Activated T-helper 17 cell treated with anti-CD3 and anti-CD28 coated beads, Interleukin-2, amount 50 U/mL, for 72 hours (primary cell): Measurements from ENCODE around the gene TTYH1. TPM values are rescaled to one million over a fixed set of nuclear protein-coding genes. Genes with fewer than 3 reads are reported as not detected.

ENCODE experiments used
- ATAC-seq: fragments of 150-1000 bp; cut with Tn5 transposase; replicated peaks from 2 replicates; pipeline ENCODE4 v1.10.0; 2021; ENCODE audit warnings: mild to moderate bottlenecking, moderate library complexity
- H3K27ac Mint-ChIP-seq: one replicate; pipeline ENCODE4 v1.8.0; 2022; ENCODE audit warnings: mixed read lengths
- H3K27me3 Mint-ChIP-seq: one replicate; pipeline ENCODE4 v1.8.0; 2022; ENCODE audit warnings: mixed read lengths
- H3K36me3 Mint-ChIP-seq: one replicate; pipeline ENCODE4 v1.8.0; 2022; ENCODE audit warnings: low read depth, mild to moderate bottlenecking, mixed read lengths
- H3K4me1 Mint-ChIP-seq: one replicate; pipeline ENCODE4 v1.8.0; 2022; ENCODE audit warnings: mixed read lengths
- H3K4me3 Mint-ChIP-seq: one replicate; pipeline ENCODE4 v1.8.0; 2022; ENCODE audit warnings: mild to moderate bottlenecking, mixed read lengths
- H3K9me3 Mint-ChIP-seq: one replicate; pipeline ENCODE4 v1.8.0; 2022; ENCODE audit warnings: mixed read lengths
- total RNA-seq, 2 donors: library from RNA; stranded (reverse); gene quantifications; one replicate each; pipeline ENCODE4 v1.2.3, GENCODE V29; 2022

The TTYH1 gene
- total RNA-seq, 2 donors from 2014 or later: 0.40 TPM; not detected in 1

GRCh38 chr19:54411033-54411432, 4.2 kb upstream of the TTYH1 start:
- H3K27ac Mint-ChIP-seq: no peak overlapping the region
- no peaks in the 10 kb centered on the region for H3K36me3 Mint-ChIP-seq
- peaks cover 5% of the 10 kb centered on the region for H3K9me3 Mint-ChIP-seq
- peaks cover 14% of the 10 kb centered on the region for H3K27me3 Mint-ChIP-seq
- no peak for ATAC-seq
- peaks cover 5% of the 10 kb centered on the region for H3K4me1 Mint-ChIP-seq
- no peak overlapping the region for H3K4me3 Mint-ChIP-seq

- H3K4me1 Mint-ChIP-seq: peaks cover 14% of the 10 kb centered on the region
- no peak overlapping the region for H3K27ac Mint-ChIP-seq
- ATAC-seq: no peak
- H3K4me3 Mint-ChIP-seq: no peak overlapping the region
- H3K36me3 Mint-ChIP-seq: no peaks in the 10 kb centered on the region
- peaks cover 5% of the 10 kb centered on the region for H3K9me3 Mint-ChIP-seq
- peaks cover 23% of the 10 kb centered on the region for H3K27me3 Mint-ChIP-seq
Observed at GRCh38 chr19:54412877-54413276, 2.4 kb upstream of the TTYH1 start.

- Mint-ChIP-seq H3K9me3 (peaks cover 5% of the 10 kb centered on the region), H3K4me1 (peaks cover 20% of the 10 kb centered on the region), H3K27me3 (peaks cover 28% of the 10 kb centered on the region), H3K36me3 (no peaks in the 10 kb centered on the region), H3K27ac (no peak overlapping the region), H3K4me3 (no peak overlapping the region)
- no peak for ATAC-seq
Observed at GRCh38 chr19:54414156-54414555, 1.1 kb upstream of the TTYH1 start.

GRCh38 chr19:54415901-54416673, 823 bp downstream of the TTYH1 start:
- Mint-ChIP-seq H3K4me3 (no peak overlapping the region), H3K4me1 (peaks cover 20% of the 10 kb centered on the region), H3K9me3 (peaks cover 5% of the 10 kb centered on the region), H3K36me3 (no peaks in the 10 kb centered on the region), H3K27ac (no peak overlapping the region), H3K27me3 (peaks cover 28% of the 10 kb centered on the region)
- no peak for ATAC-seq

- Mint-ChIP-seq H3K4me1 (peaks cover 20% of the 10 kb centered on the region), H3K27me3 (peaks cover 28% of the 10 kb centered on the region), H3K4me3 (no peak overlapping the region), H3K36me3 (no peaks in the 10 kb centered on the region), H3K9me3 (peaks cover 5% of the 10 kb centered on the region), H3K27ac (no peak overlapping the region)
- no peak for ATAC-seq
Observed at GRCh38 chr19:54416695-54417491, 1.6 kb downstream of the TTYH1 start.

GRCh38 chr19:54418030-54418929, 3.0 kb downstream of the TTYH1 start:
- H3K4me3 Mint-ChIP-seq: peak overlapping the region; percentile 41
- ATAC-seq: peak; percentile 72
- H3K4me1 Mint-ChIP-seq: peaks cover 20% of the 10 kb centered on the region
- no peak overlapping the region for H3K27ac Mint-ChIP-seq
- peaks cover 28% of the 10 kb centered on the region for H3K27me3 Mint-ChIP-seq
- H3K9me3 Mint-ChIP-seq: peaks cover 5% of the 10 kb centered on the region
- no peaks in the 10 kb centered on the region for H3K36me3 Mint-ChIP-seq

- Mint-ChIP-seq H3K27ac (no peak overlapping the region), H3K4me1 (peaks cover 18% of the 10 kb centered on the region), H3K9me3 (peaks cover 2% of the 10 kb centered on the region), H3K4me3 (no peak overlapping the region), H3K27me3 (peaks cover 28% of the 10 kb centered on the region), H3K36me3 (no peaks in the 10 kb centered on the region)
- ATAC-seq: no peak
Observed at GRCh38 chr19:54418930-54419800, 3.9 kb downstream of the TTYH1 start.

GRCh38 chr19:54420068-54420382, 4.8 kb downstream of the TTYH1 start:
- no peak overlapping the region for H3K27ac Mint-ChIP-seq
- H3K4me1 Mint-ChIP-seq: peaks cover 15% of the 10 kb centered on the region
- no peak overlapping the region for H3K4me3 Mint-ChIP-seq
- ATAC-seq: no peak
- no peaks in the 10 kb centered on the region for H3K9me3 Mint-ChIP-seq
- H3K27me3 Mint-ChIP-seq: peaks cover 20% of the 10 kb centered on the region
- no peaks in the 10 kb centered on the region for H3K36me3 Mint-ChIP-seq

- peaks cover 20% of the 10 kb centered on the region for H3K27me3 Mint-ChIP-seq
- ATAC-seq: no peak
- peaks cover 15% of the 10 kb centered on the region for H3K4me1 Mint-ChIP-seq
- no peak overlapping the region for H3K27ac Mint-ChIP-seq
- H3K9me3 Mint-ChIP-seq: no peaks in the 10 kb centered on the region
- no peak overlapping the region for H3K4me3 Mint-ChIP-seq
- H3K36me3 Mint-ChIP-seq: no peaks in the 10 kb centered on the region
Observed at GRCh38 chr19:54420383-54421168, 5.3 kb downstream of the TTYH1 start.

- peaks cover 16% of the 10 kb centered on the region for H3K27me3 Mint-ChIP-seq
- H3K9me3 Mint-ChIP-seq: no peaks in the 10 kb centered on the region
- no peak for ATAC-seq
- H3K4me1 Mint-ChIP-seq: peaks cover 15% of the 10 kb centered on the region
- no peak overlapping the region for H3K4me3 Mint-ChIP-seq
- H3K36me3 Mint-ChIP-seq: no peaks in the 10 kb centered on the region
- H3K27ac Mint-ChIP-seq: no peak overlapping the region
Observed at GRCh38 chr19:54421169-54421516, 5.9 kb downstream of the TTYH1 start.

GRCh38 chr19:54421521-54421920, 6.3 kb downstream of the TTYH1 start:
- Mint-ChIP-seq H3K36me3 (no peaks in the 10 kb centered on the region), H3K27ac (no peak overlapping the region)
- ATAC-seq: no peak

GRCh38 chr19:54422136-54422535, 6.9 kb downstream of the TTYH1 start:
- H3K9me3 Mint-ChIP-seq: no peaks in the 10 kb centered on the region
- ATAC-seq: no peak
- no peaks in the 10 kb centered on the region for H3K36me3 Mint-ChIP-seq
- peaks cover 13% of the 10 kb centered on the region for H3K4me1 Mint-ChIP-seq
- no peak overlapping the region for H3K27ac Mint-ChIP-seq
- H3K27me3 Mint-ChIP-seq: peaks cover 17% of the 10 kb centered on the region
- H3K4me3 Mint-ChIP-seq: no peak overlapping the region

More at GRCh38 chr19:54421521-54421920, 6.3 kb downstream of the TTYH1 start:
- H3K27me3 Mint-ChIP-seq: peaks cover 17% of the 10 kb centered on the region
- no peaks in the 10 kb centered on the region for H3K9me3 Mint-ChIP-seq
- H3K4me3 Mint-ChIP-seq: no peak overlapping the region
- peaks cover 15% of the 10 kb centered on the region for H3K4me1 Mint-ChIP-seq

- no peaks in the 10 kb centered on the region for H3K4me1 Mint-ChIP-seq
- ATAC-seq: no peak
- no peaks in the 10 kb centered on the region for H3K36me3 Mint-ChIP-seq
- H3K27me3 Mint-ChIP-seq: peaks cover 10% of the 10 kb centered on the region
- no peak overlapping the region for H3K27ac Mint-ChIP-seq
- H3K9me3 Mint-ChIP-seq: no peaks in the 10 kb centered on the region
- no peak overlapping the region for H3K4me3 Mint-ChIP-seq
Observed at GRCh38 chr19:54424201-54424600, 8.9 kb downstream of the TTYH1 start.
